ENCODE data around the gene IFNGR1.

The IFNGR1 gene

DNA sequence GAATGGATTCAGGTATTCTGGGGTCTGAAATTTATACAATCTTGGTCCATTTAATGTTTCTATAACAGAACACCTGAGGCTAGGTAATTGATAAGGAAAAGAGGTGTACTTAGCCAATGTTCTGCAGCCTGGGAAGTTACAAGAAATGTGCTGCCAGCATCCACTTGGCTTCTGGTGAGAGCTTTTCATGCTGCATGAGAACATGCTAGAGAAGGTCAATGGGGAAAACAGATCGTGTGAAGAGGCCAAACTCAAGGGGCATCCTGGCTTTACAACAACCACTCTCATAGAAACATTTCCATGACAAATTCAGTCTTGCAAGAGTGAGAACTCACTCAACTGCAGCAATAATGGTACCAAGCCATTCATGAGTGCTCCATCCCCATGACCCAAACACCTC, 62.5 kb downstream of the IFNGR1 start:
- ChIA-PET POLR2A (no interaction called here), CTCF (no interaction called here)
- no peak for DNase-seq (ENCODE audit: extremely low spot score)
- TF ChIP-seq ELF4 (IDR thresholded peaks at IDR 0.05) (no peak), HDGF (IDR thresholded peaks at IDR 0.05; ENCODE audit: borderline replicate concordance) (no peak), LEF1 (IDR thresholded peaks at IDR 0.05; ENCODE audit: borderline replicate concordance) (no peak), TARDBP (IDR thresholded peaks at IDR 0.05) (no peak), FOXM1 (IDR thresholded peaks at IDR 0.05; ENCODE audit: borderline replicate concordance) (no peak), L3MBTL2 (conservative IDR thresholded peaks at IDR 0.05) (no peak), ZNF384 (IDR thresholded peaks at IDR 0.05) (no peak), CTBP1 (IDR thresholded peaks at IDR 0.05; ENCODE audit: borderline replicate concordance) (no peak), ARNT (IDR thresholded peaks at IDR 0.05) (no peak)

- TF ChIP-seq ZNF384 (IDR thresholded peaks at IDR 0.05) (no peak), SUZ12 (IDR thresholded peaks at IDR 0.05) (no peak), TARDBP (IDR thresholded peaks at IDR 0.05) (no peak), ARNT (IDR thresholded peaks at IDR 0.05) (no peak)
- POLR2A ChIA-PET: no interaction called here
- DNase-seq (ENCODE audit: extremely low spot score): no peak
- CTCF ChIA-PET: no interaction called here
Observed at GRCh38 chr6:137155830-137156229, 63.4 kb downstream of the IFNGR1 start.

DNA sequence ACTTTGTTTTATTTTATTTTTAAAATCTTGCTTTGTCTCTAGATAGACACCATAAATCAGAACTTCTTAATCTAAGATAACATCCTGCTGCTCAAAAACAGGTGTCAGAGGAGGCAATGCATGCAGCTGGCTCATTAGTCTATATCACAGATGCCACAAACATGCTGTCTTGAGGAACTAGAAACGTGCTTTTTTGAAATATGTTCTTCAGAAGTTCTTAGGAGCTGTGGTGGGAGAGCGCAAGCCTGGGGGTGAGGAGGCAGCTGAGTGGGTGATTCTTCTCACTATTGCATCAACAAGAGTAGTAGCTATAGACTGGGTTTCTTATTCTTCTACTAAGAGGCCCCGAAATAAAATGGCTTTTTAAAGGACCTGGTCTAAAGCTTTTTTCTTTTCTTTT, 69.1 kb downstream of the IFNGR1 start:
- CTCF ChIA-PET: no interaction called here
- DNase-seq (ENCODE audit: extremely low spot score): no peak
- POLR2A ChIA-PET: no interaction called here
- TF ChIP-seq, protein P1, sequence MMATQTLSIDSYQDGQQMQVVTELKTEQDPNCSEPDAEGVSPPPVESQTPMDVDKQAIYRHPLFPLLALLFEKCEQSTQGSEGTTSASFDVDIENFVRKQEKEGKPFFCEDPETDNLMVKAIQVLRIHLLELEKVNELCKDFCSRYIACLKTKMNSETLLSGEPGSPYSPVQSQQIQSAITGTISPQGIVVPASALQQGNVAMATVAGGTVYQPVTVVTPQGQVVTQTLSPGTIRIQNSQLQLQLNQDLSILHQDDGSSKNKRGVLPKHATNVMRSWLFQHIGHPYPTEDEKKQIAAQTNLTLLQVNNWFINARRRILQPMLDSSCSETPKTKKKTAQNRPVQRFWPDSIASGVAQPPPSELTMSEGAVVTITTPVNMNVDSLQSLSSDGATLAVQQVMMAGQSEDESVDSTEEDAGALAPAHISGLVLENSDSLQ (IDR thresholded peaks at IDR 0.05): no peak
- no peak for TF ChIP-seq BHLHE40 (IDR thresholded peaks at IDR 0.05; ENCODE audit: borderline replicate concordance)
- TF ChIP-seq SUZ12 (IDR thresholded peaks at IDR 0.05): no peak
- no peak for TF ChIP-seq ELF4 (IDR thresholded peaks at IDR 0.05)
- TF ChIP-seq HDGF (IDR thresholded peaks at IDR 0.05; ENCODE audit: borderline replicate concordance): no peak
- no peak for TF ChIP-seq FOXK2 (IDR thresholded peaks at IDR 0.05)

DNA sequence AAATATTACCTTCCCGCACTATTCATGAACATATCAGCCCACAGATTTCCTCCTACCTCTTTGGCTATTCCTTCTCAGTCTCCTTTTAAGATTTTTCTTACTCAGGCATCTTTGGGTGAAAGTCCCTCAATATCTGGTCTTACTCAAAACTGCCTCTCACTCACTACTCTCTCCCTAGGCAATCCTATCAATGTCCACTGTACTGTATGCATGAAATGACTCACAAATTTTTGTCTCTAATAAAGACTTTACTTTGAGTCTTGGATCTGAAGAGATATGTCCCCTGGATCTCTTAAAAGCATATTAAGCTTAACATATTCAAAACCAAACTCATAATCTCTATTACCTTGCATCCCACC, 70.2 kb downstream of the IFNGR1 start:
- POLR2A ChIA-PET: no interaction called here
- TF ChIP-seq, protein P1 (IDR thresholded peaks at IDR 0.05): no peak
- TF ChIP-seq ZNF384 (IDR thresholded peaks at IDR 0.05) (no peak), FOXK2 (IDR thresholded peaks at IDR 0.05) (no peak), L3MBTL2 (conservative IDR thresholded peaks at IDR 0.05) (no peak), BHLHE40 (IDR thresholded peaks at IDR 0.05; ENCODE audit: borderline replicate concordance) (no peak), TARDBP (IDR thresholded peaks at IDR 0.05) (no peak), HDGF (IDR thresholded peaks at IDR 0.05; ENCODE audit: borderline replicate concordance) (no peak), NFRKB (IDR thresholded peaks at IDR 0.05) (no peak), SP1 (IDR thresholded peaks at IDR 0.05) (no peak), LEF1 (IDR thresholded peaks at IDR 0.05; ENCODE audit: borderline replicate concordance) (no peak), SUZ12 (IDR thresholded peaks at IDR 0.05) (no peak), FOXM1 (IDR thresholded peaks at IDR 0.05; ENCODE audit: borderline replicate concordance) (no peak), CTBP1 (IDR thresholded peaks at IDR 0.05; ENCODE audit: borderline replicate concordance) (no peak), ELF4 (IDR thresholded peaks at IDR 0.05) (no peak)
- CTCF ChIA-PET: no interaction called here
- no peak for DNase-seq (ENCODE audit: extremely low spot score)

GRCh38 chr6:137148306-137149034, 70.7 kb downstream of the IFNGR1 start:
- ChIA-PET POLR2A (no interaction called here), CTCF (no interaction called here)
- DNase-seq (ENCODE audit: extremely low spot score): no peak
- TF ChIP-seq SUZ12 (IDR thresholded peaks at IDR 0.05) (no peak), NFRKB (IDR thresholded peaks at IDR 0.05) (no peak), FOXM1 (IDR thresholded peaks at IDR 0.05; ENCODE audit: borderline replicate concordance) (no peak), BHLHE40 (IDR thresholded peaks at IDR 0.05; ENCODE audit: borderline replicate concordance) (no peak), HDGF (IDR thresholded peaks at IDR 0.05; ENCODE audit: borderline replicate concordance) (no peak), ZNF384 (IDR thresholded peaks at IDR 0.05) (no peak), CTBP1 (IDR thresholded peaks at IDR 0.05; ENCODE audit: borderline replicate concordance) (no peak), FOXK2 (IDR thresholded peaks at IDR 0.05) (no peak), FOXA1 (IDR thresholded peaks at IDR 0.05) (no peak), TARDBP (IDR thresholded peaks at IDR 0.05) (no peak)
- TF ChIP-seq, protein P1 (IDR thresholded peaks at IDR 0.05): no peak
